GM12878 (cell line): ENCODE results near the gene CCDC88A.

Source experiments
- CBX3 ChIP-seq: fragments of 200-600 bp; sonication (generic); IDR thresholded peaks from 2 replicates; pipeline ENCODE4 v1.6.1; 2016; ENCODE audit warnings: low read depth, borderline replicate concordance
- CTCF ChIP-seq, 3 experiments: IDR thresholded peaks in 2 of 3; conservative IDR thresholded peaks in 1 of 3; 2 replicates each; pipeline ENCODE4 v1.5.1; 2011; ENCODE audit warnings: low read depth in 3 of 3, low read length in 3 of 3, mild to moderate bottlenecking in 3 of 3, control low read depth in 2 of 3, moderate library complexity in 2 of 3, inconsistent platforms in 1 of 3, mixed read lengths in 1 of 3; ENCODE audit not compliant: control insufficient read depth in 2 of 3, insufficient read depth in 1 of 3; ENCODE audit errors: extremely low read depth in 1 of 3
- EP300 ChIP-seq, 2 experiments: fragments of 150-350 bp in 1 of 2; IDR thresholded peaks; 2 replicates each; pipeline ENCODE4 v1.6.1; 2011 to 2012; ENCODE audit warnings: low read depth in 2 of 2, low read length in 2 of 2, borderline replicate concordance in 1 of 2, improper control_type of control experiment in 1 of 2, inconsistent platforms in 1 of 2; ENCODE audit not compliant: control insufficient read depth in 1 of 2
- MXI1 ChIP-seq: fragments of 150-350 bp; IDR thresholded peaks from 2 replicates; pipeline ENCODE4 v1.6.1; 2011; ENCODE audit warnings: low read depth, mild to moderate bottlenecking, inconsistent platforms, low read length, improper control_type of control experiment
- MYC ChIP-seq: IDR thresholded peaks from 2 replicates; pipeline ENCODE4 v1.6.1; 2011; ENCODE audit warnings: mild to moderate bottlenecking, low read length, moderate library complexity, inconsistent platforms; ENCODE audit not compliant: insufficient read depth, insufficient replicate concordance, insufficient read length, severe bottlenecking
- NR2C2 ChIP-seq: IDR thresholded peaks from 2 replicates; pipeline ENCODE4 v1.6.1; 2011; ENCODE audit warnings: borderline replicate concordance, low read depth; ENCODE audit not compliant: control insufficient read depth, insufficient read length
- POLR2AphosphoS5 ChIP-seq: IDR thresholded peaks from 2 replicates; pipeline ENCODE4 v1.6.1; 2011; ENCODE audit warnings: mild to moderate bottlenecking, low read length, inconsistent platforms
- RCOR1 ChIP-seq: conservative IDR thresholded peaks from 2 replicates; pipeline ENCODE4 v1.6.1; 2012; ENCODE audit warnings: low read depth, low read length, improper control_type of control experiment
- SMAD5 ChIP-seq: IDR thresholded peaks from 2 replicates; pipeline ENCODE4 v1.6.1; 2016; ENCODE audit warnings: antibody characterized with exemption, low read depth
- ZBTB4 ChIP-seq: fragments of 450-650 bp; formaldehyde crosslinking; IDR thresholded peaks from 2 replicates; pipeline ENCODE4 v1.4.0; 2022; ENCODE audit warnings: mild to moderate bottlenecking, moderate library complexity

DNA sequence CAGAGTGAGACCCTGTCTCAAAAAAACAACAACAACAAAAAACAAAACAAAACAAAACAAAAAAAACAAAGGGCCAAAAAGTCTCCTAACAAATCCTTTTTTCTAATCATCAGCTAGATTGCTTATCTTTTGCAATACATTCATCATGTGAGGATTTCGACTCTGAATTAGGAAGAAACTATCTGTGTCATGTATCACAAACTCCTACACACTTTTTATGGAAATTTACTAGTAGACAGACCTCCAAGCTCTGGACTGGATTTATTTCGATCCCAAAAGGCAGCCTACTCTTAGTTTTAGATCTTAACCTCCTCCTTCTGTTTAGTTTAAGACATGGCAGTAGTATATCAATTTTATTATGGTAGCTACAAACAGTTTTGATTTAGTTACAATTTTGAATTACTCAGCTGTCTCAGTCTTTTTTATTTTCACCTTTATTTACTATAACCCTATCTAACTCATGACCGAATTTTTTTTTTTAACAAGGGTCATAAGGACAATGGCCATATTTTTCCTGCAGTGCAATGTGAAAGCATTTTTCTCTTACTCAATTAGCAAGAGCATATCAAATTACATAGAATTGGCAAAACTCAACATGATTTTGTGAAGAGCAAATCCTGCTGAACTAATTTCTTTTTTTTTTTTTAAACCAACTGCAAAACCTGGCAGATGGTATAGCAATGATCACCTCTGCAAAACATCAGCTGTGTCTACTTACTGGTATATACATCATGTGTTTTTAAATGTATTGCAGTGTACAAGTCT lies 10.7 kb upstream of the CCDC88A start:
- TF ChIP-seq MYC (no peak), EP300 (IDR thresholded peaks at IDR 0.05; ENCODE audit: borderline replicate concordance in 1 of 2, control insufficient read depth in 1 of 2, low read depth in 2 of 2, low read length in 2 of 2) (no peak), ZBTB4 (CRISPR knock-in tag) (no peak), CTCF (IDR thresholded peaks at IDR 0.05 in 2 of 3, conservative IDR thresholded peaks at IDR 0.05 in 1 of 3; ENCODE audit: control insufficient read depth in 2 of 3, extremely low read depth in 1 of 3, insufficient read depth in 1 of 3, low read depth in 3 of 3, low read length in 3 of 3) (no peak), NR2C2 (no peak), CBX3 (no peak), RCOR1 (no peak), POLR2AphosphoS5 (no peak), SMAD5 (no peak), MXI1 (no peak)
